ENCODE results near the gene CXCL13. TPM values are rescaled to one million over a fixed set of nuclear protein-coding genes. Genes with fewer than 3 reads are reported as not detected.
"Not testable (repeated sequence)": the region's sequence is repeated elsewhere in the genome, so short reads cannot be mapped to it uniquely, and the experiment has no call there.

Gene CXCL13
- total and polyA plus RNA-seq, 2 donors = 0.10 to 1.7 TPM

DNA sequence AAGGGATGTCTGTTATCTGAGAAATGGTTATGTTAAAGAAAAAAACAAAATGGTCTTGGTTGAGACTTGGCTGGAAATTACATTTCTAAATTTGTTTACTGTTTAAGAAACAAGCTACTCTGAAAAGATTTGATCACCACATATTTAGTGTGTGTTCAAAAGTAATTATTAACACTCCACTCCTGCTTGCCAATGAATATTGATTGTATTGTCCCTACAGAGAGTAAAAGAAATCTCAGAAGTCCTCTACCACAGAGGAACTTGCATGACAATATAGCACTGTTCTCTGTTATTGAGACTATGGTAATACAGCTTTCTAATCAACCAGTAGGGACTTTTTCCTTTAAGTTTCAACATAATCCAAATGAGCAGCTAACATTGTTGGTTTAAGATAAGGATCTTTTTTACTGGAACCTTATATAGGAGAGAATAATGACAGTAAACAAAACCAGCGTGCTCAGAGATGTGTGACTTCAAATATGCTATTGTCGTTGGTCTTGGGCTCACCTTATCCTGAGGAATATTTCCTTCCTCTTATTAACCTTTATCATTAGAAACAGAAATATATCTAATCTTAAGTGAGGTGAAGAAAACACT is 47.6 kb downstream of the CXCL13 start:
- Histone ChIP-seq H3K4me1 (ENCODE audit: insufficient read depth) (no peaks in the 10 kb centered on the region), H3K36me3 (ENCODE audit: insufficient read depth) (no peaks in the 10 kb centered on the region), H3K4me3 (ENCODE audit: low read depth, low read length) (no peak overlapping the region), H3K27ac (ENCODE audit: low read depth) (no peak overlapping the region)
- WGBS = 47% methylated on average over 2 of the region's 2 CpGs
- DNase-seq (ENCODE audit: extremely low spot score) = no peak

GRCh38 chr4:77660318-77660717 is 54.7 kb downstream of the CXCL13 start:
- 90% methylated on average over 5 of the region's 5 CpGs for WGBS
- not testable (repeated sequence) for H3K4me1 ChIP-seq (ENCODE audit: insufficient read depth); DNase-seq (ENCODE audit: extremely low spot score); H3K4me3 ChIP-seq (ENCODE audit: low read depth, low read length); H3K36me3 ChIP-seq (ENCODE audit: insufficient read depth); H3K27ac ChIP-seq (ENCODE audit: low read depth)

Other genes starting within 250 kb of the CXCL13 start
- 51.7 TPM for gene CNOT6L, start 213.5 kb downstream of the CXCL13 start, total RNA-seq
- gene CNOT6L, start 213.5 kb downstream of the CXCL13 start, polyA plus RNA-seq = 11.8 TPM

All from urinary bladder (tissue), 4 donors.